ENCODE results near the gene AUTS2. TPM values are rescaled to one million over a fixed set of nuclear protein-coding genes. Genes with fewer than 3 reads are reported as not detected.

AUTS2 gene
- total and polyA plus RNA-seq, 10 of the 15 experiments (the other 5 are each of a cell fraction or from before 2014, with no cell fraction given): 6.4 to 55.6 (median 21.6) TPM

DNA sequence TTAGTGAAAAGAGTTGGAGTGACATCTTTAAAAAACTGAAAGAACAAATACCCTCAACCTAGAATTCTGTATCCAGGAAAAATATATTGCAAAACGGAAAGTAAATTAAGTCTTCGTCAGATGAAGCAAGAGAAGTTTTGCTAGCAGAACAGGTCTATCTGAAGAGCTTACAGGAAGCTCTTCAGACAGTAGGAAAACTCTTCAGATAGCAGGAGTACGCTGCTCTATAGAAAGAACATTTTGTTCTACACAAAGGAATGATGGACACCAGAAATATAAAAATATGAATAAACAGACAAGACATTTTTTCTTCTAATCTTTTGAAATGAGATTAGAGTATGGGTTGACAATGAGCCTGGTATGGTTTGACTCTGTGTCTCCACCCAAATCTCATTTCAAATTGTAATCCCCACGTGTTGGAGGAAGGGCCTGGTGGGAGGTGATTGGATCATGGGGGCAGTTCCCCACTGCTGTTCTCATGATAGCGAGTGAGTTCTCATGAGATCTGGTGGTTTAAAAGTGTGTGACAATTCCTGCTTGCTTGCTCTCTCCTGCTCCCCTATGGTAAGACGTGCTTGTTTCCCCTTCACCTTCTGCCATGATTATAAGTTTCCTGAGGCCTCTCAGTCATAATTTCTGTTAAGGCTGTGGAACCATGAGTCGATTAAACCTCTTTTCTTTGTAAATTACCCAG lies 567.3 kb downstream of the AUTS2 start:
- intact Hi-C loops (cut with micrococcal nuclease; ENCODE audit: unreplicated experiment): loop anchor here (10.0 kb wide), 2 partner anchors 231 to 271 kb away; no protein-coding TSS in a partner anchor
- Histone ChIP-seq H3K4me3 (no peak overlapping the region), H3K36me3 (ENCODE audit: control insufficient read depth in 2 of 2, insufficient read depth in 2 of 2, low read length in 1 of 2) (no peaks in the 10 kb centered on the region), H3K4me1 (ENCODE audit: control insufficient read depth, insufficient read depth, low read length) (no peaks in the 10 kb centered on the region), H3K27ac (ENCODE audit: control insufficient read depth, insufficient read depth) (no peak overlapping the region), H4K20me1 (ENCODE audit: control insufficient read depth, insufficient read depth) (no peaks in the 10 kb centered on the region), H3K9ac (ENCODE audit: control insufficient read depth, insufficient read depth, low read length) (no peak overlapping the region), H3K4me2 (ENCODE audit: control insufficient read depth, insufficient read depth) (no peak overlapping the region), H3K27me3 (replicated peaks in 1 of 2; ENCODE audit: control insufficient read depth in 2 of 2, insufficient read depth in 2 of 2, low read length in 1 of 2) (no peaks in the 10 kb centered on the region), H3K79me2 (ENCODE audit: control insufficient read depth, insufficient read depth, low read length) (no peaks in the 10 kb centered on the region), H3K9me3 (replicated peaks; ENCODE audit: control insufficient read depth, insufficient read depth, low read length) (peaks cover 1% of the 10 kb centered on the region; the same call in 1 of the 3 replicates), H2AFZ (ENCODE audit: control insufficient read depth, low read depth, low read length) (no peak overlapping the region)
- 37% methylated on average over 7 of the region's 7 CpGs for WGBS (ENCODE audit: insufficient coverage, insufficient replicate concordance, low lambda C conversion rate, missing lambda C conversion rate)
- DNase-seq (ENCODE audit: low read depth, low spot score) (no peak), ATAC-seq (no peak), FAIRE-seq (no peak)
- TF ChIP-seq SRF (IDR thresholded peaks at IDR 0.05; ENCODE audit: low read depth in 2 of 2, low read length in 2 of 2) (no peak), RCOR1 (conservative IDR thresholded peaks at IDR 0.05; ENCODE audit: low read depth, low read length) (no peak), ZBED1 (IDR thresholded peaks at IDR 0.05; ENCODE audit: borderline replicate concordance) (no peak), ZSCAN29 (IDR thresholded peaks at IDR 0.05) (no peak), POLR2A (IDR thresholded peaks at IDR 0.05; ENCODE audit: low read depth, low read length) (no peak), WRNIP1 (IDR thresholded peaks at IDR 0.05; ENCODE audit: borderline replicate concordance, low read depth, low read length) (no peak), BRCA1 (IDR thresholded peaks at IDR 0.05; ENCODE audit: low read depth, low read length) (no peak), RAD51 (IDR thresholded peaks at IDR 0.05) (no peak), CHD2 (IDR thresholded peaks at IDR 0.05; ENCODE audit: borderline replicate concordance, low read depth, low read length) (no peak), NFYA (IDR thresholded peaks at IDR 0.05; ENCODE audit: borderline replicate concordance, low read depth, low read length) (no peak), TARDBP (IDR thresholded peaks at IDR 0.05; ENCODE audit: borderline replicate concordance) (no peak), CREM (IDR thresholded peaks at IDR 0.05; ENCODE audit: low read depth) (no peak), EZH2 (IDR thresholded peaks at IDR 0.05; ENCODE audit: borderline replicate concordance, control insufficient read depth, low read depth, low read length) (no peak)
- no TSS peak for BruUV-seq (replicated peaks)
- in situ Hi-C loops (cut with MboI): no loop called here
- ChIA-PET CTCF (interaction anchor here (0.6 kb wide), 1 partner anchor 48 kb away, joined by 3 read pairs; no protein-coding TSS in a partner anchor), POLR2A (no interaction called here), SMC1A (ENCODE audit: uncharacterized antibody, unreplicated experiment) (interaction anchor here (0.7 kb wide), 1 partner anchor 533 kb away, joined by 3 read pairs; no protein-coding TSS in a partner anchor), RAD21 (ENCODE audit: unreplicated experiment) (no interaction called here)

Data from GM12878 (cell line).